Lung (tissue), 12 donors: ENCODE results near the gene ITGA3. TPM values are rescaled to one million over a fixed set of nuclear protein-coding genes. Genes with fewer than 3 reads are reported as not detected.

Experiments
- ATAC-seq: fragments of 200-7000 bp; cut with Tn5 transposase; one replicate; pipeline ENCODE4 v1.9.1; 2020; ENCODE audit warnings: moderate number of reproducible peaks; ENCODE audit not compliant: insufficient read depth, low FRiP score
- DNase-seq, 3 donors: peaks; one replicate each; pipeline ENCODE4 v3.0.0-alpha.2; 2013 to 2017
- H3K27ac ChIP-seq, 2 donors: one replicate each; pipeline ENCODE4 v1.5.1; 2013; ENCODE audit warnings: mild to moderate bottlenecking in 2 of 2, moderate library complexity in 2 of 2, control low read depth in 1 of 2, inconsistent platforms in 1 of 2, low read depth in 1 of 2, low read length in 1 of 2
- H3K27me3 ChIP-seq, 3 donors: one replicate each; pipeline ENCODE4 v1.5.1; 2013; ENCODE audit warnings: low read length in 2 of 3; ENCODE audit not compliant: control insufficient read depth in 3 of 3, insufficient read depth in 3 of 3
- H3K36me3 ChIP-seq, 4 donors: one replicate each; pipeline ENCODE4 v1.5.1; 2013; ENCODE audit warnings: low read length in 4 of 4, mild to moderate bottlenecking in 1 of 4, moderate library complexity in 1 of 4; ENCODE audit not compliant: control insufficient read depth in 4 of 4, insufficient read depth in 4 of 4
- H3K4me1 ChIP-seq, 5 donors: one replicate each; pipeline ENCODE4 v1.5.1; 2013; ENCODE audit warnings: low read length in 5 of 5, mild to moderate bottlenecking in 2 of 5, moderate library complexity in 1 of 5; ENCODE audit not compliant: control insufficient read depth in 5 of 5, insufficient read depth in 5 of 5
- H3K4me3 ChIP-seq: one replicate; pipeline ENCODE4 v1.5.1; 2013; ENCODE audit warnings: mild to moderate bottlenecking, control low read depth, moderate library complexity
- H3K9ac ChIP-seq, 2 donors: one replicate each; pipeline ENCODE4 v1.5.1; 2013; ENCODE audit warnings: low read length in 2 of 2, control low read depth in 1 of 2; ENCODE audit not compliant: insufficient read depth in 1 of 2
- H3K9me3 ChIP-seq, 4 donors: one replicate each; pipeline ENCODE4 v1.5.1; 2013; ENCODE audit warnings: low read length in 3 of 4, mild to moderate bottlenecking in 1 of 4, moderate library complexity in 1 of 4; ENCODE audit not compliant: control insufficient read depth in 4 of 4, insufficient read depth in 3 of 4
- CTCF ChIP-seq: IDR thresholded peaks from 2 replicates; pipeline ENCODE4 v1.5.1; 2012; ENCODE audit warnings: mild to moderate bottlenecking; ENCODE audit errors: control extremely low read depth, extremely low read depth
- WGBS, 2 donors: extraction: QIAGEN DNeasy Blood & Tissue Kit; methylation state at CpG; one replicate each; pipeline ENCODE4 v1.1.7; 2013; 5-methylcytosine and 5-hydroxymethylcytosine counted together
- polyA plus RNA-seq, 2 donors: library from polyadenylated mRNA; stranded (reverse); fragments of 200-250 nt; gene quantifications; one replicate each; pipeline ENCODE4 v1.2.1, GENCODE V29; 2013
- total RNA-seq, 2 donors: library from RNA; depleted of rRNA in 1 of 2; stranded (reverse); fragments of >200 nt in 1 of 2; gene quantifications; one replicate each; pipeline ENCODE4 v1.2.1, GENCODE V29; 2014 to 2021
- donor health status: control.
- donor health status: control.
- donor health status: Bipolar disorder and iron deficiency.
- donor health status: healthy.
- donor health status: DM: yes; HTN: yes; CAD: no.

The ITGA3 gene
- total and polyA plus RNA-seq, 4 donors = 83.9 to 204 (median 133) TPM

DNA sequence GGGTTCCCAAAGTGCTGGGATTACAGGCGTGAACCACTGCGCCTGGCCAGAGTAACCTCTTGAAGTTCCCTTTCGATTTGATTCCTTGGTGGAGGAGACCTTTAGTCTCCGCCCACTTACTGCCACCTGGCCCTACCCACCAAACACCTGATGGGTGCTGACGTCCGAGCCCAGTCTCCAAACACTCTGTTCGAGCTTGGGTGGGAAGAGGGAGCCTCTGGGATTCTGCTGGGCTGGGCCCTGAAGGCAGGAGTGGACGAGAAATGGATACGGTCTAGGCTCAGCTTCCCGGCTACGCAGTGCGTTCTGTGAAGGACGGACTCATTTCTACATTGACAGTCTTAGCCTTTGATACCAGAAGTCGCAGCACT lies 870 bp upstream of the ITGA3 start:
- ATAC-seq (peak; percentile 21), DNase-seq (peak; percentile 56 to 74 (median 64))
- peak overlapping the region; percentile 47 for H3K4me3 ChIP-seq
- no peaks in the 10 kb centered on the region for H3K9me3 ChIP-seq
- peaks cover 0 to 6% (median 5%) of the 10 kb centered on the region in 3 donors for H3K27me3 ChIP-seq
- H3K27ac ChIP-seq = peak overlapping the region; percentile 94 to 96
- peak overlapping the region in 1 of 2 donors; percentile 42 for H3K9ac ChIP-seq
- H3K4me1 ChIP-seq = peaks cover 9 to 73% (median 42%) of the 10 kb centered on the region in 5 donors
- no peak for TF ChIP-seq CTCF
- 6% methylated on average over 14 of the region's 14 CpGs for WGBS, 2 donors
- no peaks in the 10 kb centered on the region for H3K36me3 ChIP-seq

DNA sequence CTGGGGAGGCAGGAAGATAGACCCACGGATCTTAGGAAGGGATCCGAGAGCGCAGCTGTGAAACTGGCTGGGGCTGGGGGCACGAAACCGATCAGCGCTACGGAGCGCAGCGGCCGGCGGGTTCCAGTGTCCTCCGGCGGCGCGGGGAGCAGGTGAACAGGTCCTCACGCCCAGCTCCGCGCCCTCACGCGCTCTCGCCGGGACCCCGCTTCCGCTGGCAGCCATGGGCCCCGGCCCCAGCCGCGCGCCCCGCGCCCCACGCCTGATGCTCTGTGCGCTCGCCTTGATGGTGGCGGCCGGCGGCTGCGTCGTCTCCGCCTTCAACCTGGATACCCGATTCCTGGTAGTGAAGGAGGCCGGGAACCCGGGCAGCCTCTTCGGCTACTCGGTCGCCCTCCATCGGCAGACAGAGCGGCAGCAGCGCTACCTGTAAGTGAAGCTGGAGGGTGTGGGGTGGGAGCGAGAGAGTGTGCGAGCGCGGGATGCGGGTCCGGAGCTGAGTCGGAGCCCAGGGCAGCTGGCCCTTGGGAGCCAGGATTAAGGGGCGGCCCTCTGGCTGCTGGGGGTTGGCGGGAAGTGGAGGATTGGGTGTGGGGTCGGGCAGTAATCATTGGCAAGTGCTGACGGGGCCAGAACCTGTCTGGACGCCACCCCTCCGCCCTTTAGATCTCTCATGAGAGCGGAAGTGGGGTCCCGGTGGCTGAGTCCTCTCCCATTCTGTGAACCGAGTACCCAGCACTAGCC lies 479 bp downstream of the ITGA3 start:
- peak overlapping the region in 1 of 2 donors; percentile 34 for H3K9ac ChIP-seq
- ATAC-seq (no peak), DNase-seq (peak in 2 of 3 donors; percentile 63 to 67)
- H3K27me3 ChIP-seq = peaks cover 0 to 6% (median 5%) of the 10 kb centered on the region in 3 donors
- no peaks in the 10 kb centered on the region for H3K9me3 ChIP-seq
- peaks cover 14 to 83% (median 44%) of the 10 kb centered on the region in 5 donors for H3K4me1 ChIP-seq
- WGBS, 2 donors = 1% methylated on average over 54 to 64 of the region's 64 CpGs
- no peaks in the 10 kb centered on the region for H3K36me3 ChIP-seq
- no peak for TF ChIP-seq CTCF
- H3K4me3 ChIP-seq = peak overlapping the region; percentile 77
- peak overlapping the region; percentile 94 to 96 for H3K27ac ChIP-seq

- peak overlapping the region; percentile 94 to 96 for H3K27ac ChIP-seq
- WGBS, 2 donors = 22 to 29% methylated on average over 15 of the region's 15 CpGs
- no peak for TF ChIP-seq CTCF
- peaks cover 0 to 6% (median 5%) of the 10 kb centered on the region in 3 donors for H3K27me3 ChIP-seq
- DNase-seq = peak; percentile 50 to 53 (median 51)
- peak overlapping the region in 1 of 2 donors; percentile 34 for H3K9ac ChIP-seq
- no peaks in the 10 kb centered on the region for H3K9me3 ChIP-seq
- H3K36me3 ChIP-seq = no peaks in the 10 kb centered on the region
- H3K4me1 ChIP-seq = peaks cover 14 to 82% (median 41%) of the 10 kb centered on the region in 5 donors
- H3K4me3 ChIP-seq = peak overlapping the region; percentile 77
- ATAC-seq = no peak
These were observed 1.0 kb downstream of the ITGA3 start for GRCh38 chr17:50056961-50057330.
